ENCODE data around the gene CIB2.

- TF ChIP-seq ARNTL (CRISPR knock-in tag; IDR thresholded peaks at IDR 0.05; ENCODE audit: borderline replicate concordance, low read depth): no peak
- no peak for TF ChIP-seq PATZ1 (CRISPR knock-in tag; IDR thresholded peaks at IDR 0.05; ENCODE audit: borderline replicate concordance)
- no peak for TF ChIP-seq ZNF70 (CRISPR knock-in tag; IDR thresholded peaks at IDR 0.05)
- TF ChIP-seq ZFP3 (CRISPR knock-in tag; IDR thresholded peaks at IDR 0.05): no peak
- TF ChIP-seq BACH2 (CRISPR knock-in tag; IDR thresholded peaks at IDR 0.05; ENCODE audit: borderline replicate concordance): no peak
- no peak for TF ChIP-seq ZC3H10 (CRISPR knock-in tag; IDR thresholded peaks at IDR 0.05)
- no peak for TF ChIP-seq ZFP30 (CRISPR knock-in tag; IDR thresholded peaks at IDR 0.05)
- no peak for TF ChIP-seq POU6F1 (CRISPR knock-in tag; IDR thresholded peaks at IDR 0.05; ENCODE audit: borderline replicate concordance, low read depth)
- no peak for TF ChIP-seq CREB5 (CRISPR knock-in tag; IDR thresholded peaks at IDR 0.05; ENCODE audit: low read depth)
- TF ChIP-seq RARB (CRISPR knock-in tag; IDR thresholded peaks at IDR 0.05): no peak
- no peak for TF ChIP-seq PPARA (CRISPR knock-in tag; IDR thresholded peaks at IDR 0.05; ENCODE audit: borderline replicate concordance)
- TF ChIP-seq ESRRG (CRISPR knock-in tag; IDR thresholded peaks at IDR 0.05): no peak
These were observed 43.1 kb downstream of the CIB2 start for GRCh38 chr15:78087951-78088772.
